HepG2 (cell line): ENCODE results near the gene CBX2. TPM values are rescaled to one million over a fixed set of nuclear protein-coding genes. Genes with fewer than 3 reads are reported as not detected.

ENCODE experiments used
- ARHGAP35 ChIP-seq: sonication (generic); formaldehyde crosslinking; IDR thresholded peaks from 2 replicates; pipeline ENCODE4 v1.9.0; 2022; ENCODE audit warnings: mild to moderate bottlenecking, inconsistent platforms, moderate library complexity, missing genetic modification reagents, borderline replicate concordance
- CBX5 ChIP-seq: sonication (generic); formaldehyde crosslinking; IDR thresholded peaks from 2 replicates; pipeline ENCODE4 v1.4.0; 2020; ENCODE audit warnings: missing genetic modification reagents, borderline replicate concordance
- DNMT1 ChIP-seq: sonication (generic); formaldehyde crosslinking; IDR thresholded peaks from 2 replicates; pipeline ENCODE4 v1.5.1; 2020; ENCODE audit warnings: mild to moderate bottlenecking, missing genetic modification reagents
- GATAD2A ChIP-seq: IDR thresholded peaks from 2 replicates; pipeline ENCODE4 v1.6.1; 2016
- HHEX ChIP-seq: IDR thresholded peaks from 2 replicates; pipeline ENCODE4 v1.6.1; 2016; ENCODE audit warnings: control low read depth
- KDM6A ChIP-seq: IDR thresholded peaks from 2 replicates; pipeline ENCODE4 v1.6.1; 2016; ENCODE audit warnings: low read depth
- MLLT10 ChIP-seq: sonication (generic); formaldehyde crosslinking; IDR thresholded peaks from 2 replicates; pipeline ENCODE4 v1.4.0; 2020; ENCODE audit warnings: missing genetic modification reagents
- NR2F6 ChIP-seq, 2 experiments: IDR thresholded peaks; 2 replicates each; pipeline ENCODE4 v1.6.1; 2016; ENCODE audit warnings: antibody characterized with exemption in 1 of 2, mild to moderate bottlenecking in 1 of 2
- POLR2AphosphoS5 ChIP-seq: IDR thresholded peaks from 2 replicates; pipeline ENCODE4 v1.6.1; 2012; ENCODE audit warnings: low read depth, low read length
- RBM39 ChIP-seq: fragments of 200-400 bp; formaldehyde crosslinking; IDR thresholded peaks from one replicate; pipeline ENCODE4 v1.6.1; 2018; ENCODE audit warnings: antibody characterized with exemption, mild to moderate bottlenecking, low read depth, low read length; ENCODE audit not compliant: poor library complexity, severe bottlenecking
- SAFB2 ChIP-seq: sonication (generic); formaldehyde crosslinking; IDR thresholded peaks from 2 replicates; pipeline ENCODE4 v1.5.1; 2020; ENCODE audit warnings: missing genetic modification reagents, low read depth, mild to moderate bottlenecking, borderline replicate concordance
- SALL1 ChIP-seq: sonication (generic); formaldehyde crosslinking; IDR thresholded peaks from 2 replicates; pipeline ENCODE4 v1.8.0; 2022; ENCODE audit warnings: mild to moderate bottlenecking, missing genetic modification reagents
- SNRNP70 ChIP-seq: fragments of 200-400 bp; formaldehyde crosslinking; IDR thresholded peaks from 2 replicates; pipeline ENCODE4 v1.6.1; 2017; ENCODE audit warnings: mild to moderate bottlenecking, low read depth, low read length, moderate library complexity
- TARDBP ChIP-seq: sonication (generic); formaldehyde crosslinking; IDR thresholded peaks from 2 replicates; pipeline ENCODE4 v1.8.0; 2022; ENCODE audit warnings: mild to moderate bottlenecking, missing genetic modification reagents
- ZNF441 ChIP-seq: sonication (generic); formaldehyde crosslinking; IDR thresholded peaks from 2 replicates; pipeline ENCODE4 v1.7.0; 2021; ENCODE audit warnings: missing genetic modification reagents, borderline replicate concordance
- ZNF550 ChIP-seq: sonication (generic); formaldehyde crosslinking; IDR thresholded peaks from 2 replicates; pipeline ENCODE4 v1.4.0; 2020; ENCODE audit warnings: mild to moderate bottlenecking, missing genetic modification reagents, borderline replicate concordance
- ZNF607 ChIP-seq: sonication (generic); formaldehyde crosslinking; IDR thresholded peaks from 2 replicates; pipeline ENCODE4 v1.5.1; 2020; ENCODE audit warnings: missing genetic modification reagents, mild to moderate bottlenecking, borderline replicate concordance
- ZNF746 ChIP-seq: sonication (generic); formaldehyde crosslinking; IDR thresholded peaks from 2 replicates; pipeline ENCODE4 v1.8.0; 2022; ENCODE audit warnings: mild to moderate bottlenecking, missing genetic modification reagents
- ZSCAN29 ChIP-seq: sonication (generic); formaldehyde crosslinking; conservative IDR thresholded peaks from 2 replicates; pipeline ENCODE4 v1.4.0; 2020; ENCODE audit warnings: mild to moderate bottlenecking, missing genetic modification reagents
- polyA plus RNA-seq, 8 experiments: library from polyadenylated mRNA; depleted of rRNA in 3 of 8; stranded (reverse) in 7 of 8; unstranded in 1 of 8; fragments of >200 nt; fragmentation: Illumina TruSeq in 4 of 8; extraction: Trizol in 4 of 8; gene quantifications; 2 replicates each; pipeline versions ENCODE4 v1.2.1 to v1.2.3, GENCODE V29; 2011 to 2016; ENCODE audit warnings: low read depth in 4 of 8, missing spikeins in 1 of 8, mixed read lengths in 1 of 8; ENCODE audit not compliant: insufficient read depth in 1 of 8
- total RNA-seq, 5 experiments: library from RNA; depleted of rRNA; stranded (reverse); fragments of >200 nt; fragmentation: Illumina TruSeq; extraction: Trizol; gene quantifications; 2 replicates each; pipeline ENCODE4 v1.2.3, GENCODE V29; 2016; ENCODE audit warnings: low read depth in 1 of 5
- TF ChIP-seq, protein P1 (sequence below): sonication (generic); formaldehyde crosslinking; IDR thresholded peaks from 2 replicates; pipeline ENCODE4 v1.8.0; 2022; ENCODE audit warnings: low read depth, missing genetic modification reagents
- TF ChIP-seq, protein P2 (sequence below): sonication (generic); formaldehyde crosslinking; IDR thresholded peaks from 2 replicates; pipeline ENCODE4 v1.5.1; 2020; ENCODE audit warnings: mild to moderate bottlenecking, missing genetic modification reagents
- TF ChIP-seq, protein P3 (sequence below): sonication (generic); formaldehyde crosslinking; IDR thresholded peaks from 2 replicates; pipeline ENCODE4 v1.5.0; 2020; ENCODE audit warnings: mild to moderate bottlenecking, missing genetic modification reagents
- TF ChIP-seq, protein P4 (sequence below): sonication (generic); formaldehyde crosslinking; IDR thresholded peaks from 2 replicates; pipeline ENCODE4 v1.4.0; 2020; ENCODE audit warnings: missing genetic modification reagents

CBX2 gene
- total and polyA plus RNA-seq, 2 of the 13 experiments (the other 11 are each of a cell fraction or from before 2014, with no cell fraction given) = 14.5 to 31.1 TPM

DNA sequence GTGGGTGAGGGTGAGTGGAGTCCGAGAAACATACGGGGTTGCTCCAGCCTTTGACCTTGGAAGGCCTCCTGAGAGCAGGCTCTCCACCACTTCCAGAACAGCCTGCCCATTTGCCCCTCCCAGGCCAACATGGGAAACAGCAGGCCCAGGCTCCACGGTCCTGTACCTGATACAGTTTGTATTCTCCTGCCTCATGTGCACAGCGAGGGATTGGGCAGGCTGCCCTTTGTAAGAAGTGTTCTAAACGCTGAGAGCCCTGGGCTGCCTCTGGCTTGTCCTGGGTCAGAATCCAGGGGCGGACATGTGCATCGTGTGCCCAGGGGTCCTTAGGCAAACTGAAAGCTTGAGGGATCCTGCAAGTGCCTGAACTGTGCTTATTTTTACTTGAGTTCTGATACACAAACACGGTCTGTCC lies 3.4 kb upstream of the CBX2 start (continued):
- 0 out of 2 replicates have a peak, but pooled peaks have one; percentile 68 for TF ChIP-seq ZNF550 (CRISPR knock-in tag)
- peak; percentile 51; the same call in 1 of the 2 replicates for TF ChIP-seq ZNF441
- no peak for TF ChIP-seq HHEX (CRISPR knock-in tag)
- 0 out of 2 replicates have a peak, but pooled peaks have one; percentile 57 for TF ChIP-seq DNMT1 (CRISPR knock-in tag)
- TF ChIP-seq, protein P1, sequence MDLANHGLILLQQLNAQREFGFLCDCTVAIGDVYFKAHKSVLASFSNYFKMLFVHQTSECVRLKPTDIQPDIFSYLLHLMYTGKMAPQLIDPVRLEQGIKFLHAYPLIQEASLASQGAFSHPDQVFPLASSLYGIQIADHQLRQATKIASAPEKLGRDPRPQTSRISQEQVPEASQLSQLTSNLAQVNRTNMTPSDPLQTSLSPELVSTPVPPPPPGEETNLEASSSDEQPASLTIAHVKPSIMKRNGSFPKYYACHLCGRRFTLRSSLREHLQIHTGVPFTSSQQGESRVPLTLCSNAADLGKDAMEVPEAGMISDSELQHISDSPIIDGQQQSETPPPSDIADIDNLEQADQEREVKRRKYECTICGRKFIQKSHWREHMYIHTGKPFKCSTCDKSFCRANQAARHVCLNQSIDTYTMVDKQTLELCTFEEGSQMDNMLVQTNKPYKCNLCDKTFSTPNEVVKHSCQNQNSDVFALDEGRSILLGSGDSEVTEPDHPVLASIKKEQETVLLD (CRISPR knock-in tag) = 0 out of 2 replicates have a peak, but pooled peaks have one; percentile 5
- peak; percentile 20; the same call in 1 of the 2 replicates for TF ChIP-seq GATAD2A (CRISPR knock-in tag)
- peak; percentile 18; the same call in 1 of the 2 replicates for TF ChIP-seq CBX5 (CRISPR knock-in tag)
- 0 out of 2 replicates have a peak, but pooled peaks have one; percentile 32 for TF ChIP-seq ZNF607 (CRISPR knock-in tag)
- no peak for TF ChIP-seq MLLT10
- TF ChIP-seq TARDBP (CRISPR knock-in tag) = no peak
- TF ChIP-seq POLR2AphosphoS5 = no peak
- TF ChIP-seq, protein P2, sequence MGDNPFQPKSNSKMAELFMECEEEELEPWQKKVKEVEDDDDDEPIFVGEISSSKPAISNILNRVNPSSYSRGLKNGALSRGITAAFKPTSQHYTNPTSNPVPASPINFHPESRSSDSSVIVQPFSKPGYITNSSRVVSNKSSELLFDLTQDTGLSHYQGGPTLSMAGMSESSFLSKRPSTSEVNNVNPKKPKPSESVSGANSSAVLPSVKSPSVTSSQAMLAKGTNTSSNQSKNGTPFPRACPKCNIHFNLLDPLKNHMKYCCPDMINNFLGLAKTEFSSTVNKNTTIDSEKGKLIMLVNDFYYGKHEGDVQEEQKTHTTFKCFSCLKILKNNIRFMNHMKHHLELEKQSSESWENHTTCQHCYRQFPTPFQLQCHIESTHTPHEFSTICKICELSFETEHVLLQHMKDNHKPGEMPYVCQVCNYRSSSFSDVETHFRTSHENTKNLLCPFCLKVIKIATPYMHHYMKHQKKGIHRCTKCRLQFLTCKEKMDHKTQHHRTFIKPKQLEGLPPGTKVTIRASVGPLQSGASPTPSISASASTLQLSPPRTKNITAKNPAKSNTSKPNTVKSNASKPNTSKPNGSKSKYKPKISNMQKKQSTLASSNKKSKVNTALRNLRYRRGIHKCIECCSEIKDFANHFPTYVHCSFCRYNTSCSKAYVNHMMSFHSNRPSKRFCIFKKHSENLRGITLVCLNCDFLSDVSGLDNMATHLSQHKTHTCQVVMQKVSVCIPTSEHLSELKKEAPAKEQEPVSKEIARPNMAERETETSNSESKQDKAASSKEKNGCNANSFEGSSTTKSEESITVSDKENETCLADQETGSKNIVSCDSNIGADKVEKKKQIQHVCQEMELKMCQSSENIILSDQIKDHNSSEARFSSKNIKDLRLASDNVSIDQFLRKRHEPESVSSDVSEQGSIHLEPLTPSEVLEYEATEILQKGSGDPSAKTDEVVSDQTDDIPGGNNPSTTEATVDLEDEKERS (CRISPR knock-in tag) = 0 out of 2 replicates have a peak, but pooled peaks have one; percentile 42
- no peak for TF ChIP-seq SAFB2
- peak; percentile 30; the same call in 1 of the 2 replicates for TF ChIP-seq NR2F6 (IDR thresholded peaks at IDR 0.05)
- peak; percentile 26; the same call in 1 of the 2 replicates for TF ChIP-seq NR2F6 (CRISPR knock-in tag; IDR thresholded peaks at IDR 0.05)
- no peak for TF ChIP-seq KDM6A (CRISPR knock-in tag)
- TF ChIP-seq RBM39 = no peak
- TF ChIP-seq ZNF746 (CRISPR knock-in tag) = no peak
- TF ChIP-seq SNRNP70 = no peak
- TF ChIP-seq, protein P3, sequence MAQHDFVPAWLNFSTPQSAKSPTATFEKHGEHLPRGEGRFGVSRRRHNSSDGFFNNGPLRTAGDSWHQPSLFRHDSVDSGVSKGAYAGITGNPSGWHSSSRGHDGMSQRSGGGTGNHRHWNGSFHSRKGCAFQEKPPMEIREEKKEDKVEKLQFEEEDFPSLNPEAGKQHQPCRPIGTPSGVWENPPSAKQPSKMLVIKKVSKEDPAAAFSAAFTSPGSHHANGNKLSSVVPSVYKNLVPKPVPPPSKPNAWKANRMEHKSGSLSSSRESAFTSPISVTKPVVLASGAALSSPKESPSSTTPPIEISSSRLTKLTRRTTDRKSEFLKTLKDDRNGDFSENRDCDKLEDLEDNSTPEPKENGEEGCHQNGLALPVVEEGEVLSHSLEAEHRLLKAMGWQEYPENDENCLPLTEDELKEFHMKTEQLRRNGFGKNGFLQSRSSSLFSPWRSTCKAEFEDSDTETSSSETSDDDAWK = no peak
- TF ChIP-seq ARHGAP35 (CRISPR knock-in tag) = 0 out of 2 replicates have a peak, but pooled peaks have one; percentile 19
- TF ChIP-seq, protein P4, sequence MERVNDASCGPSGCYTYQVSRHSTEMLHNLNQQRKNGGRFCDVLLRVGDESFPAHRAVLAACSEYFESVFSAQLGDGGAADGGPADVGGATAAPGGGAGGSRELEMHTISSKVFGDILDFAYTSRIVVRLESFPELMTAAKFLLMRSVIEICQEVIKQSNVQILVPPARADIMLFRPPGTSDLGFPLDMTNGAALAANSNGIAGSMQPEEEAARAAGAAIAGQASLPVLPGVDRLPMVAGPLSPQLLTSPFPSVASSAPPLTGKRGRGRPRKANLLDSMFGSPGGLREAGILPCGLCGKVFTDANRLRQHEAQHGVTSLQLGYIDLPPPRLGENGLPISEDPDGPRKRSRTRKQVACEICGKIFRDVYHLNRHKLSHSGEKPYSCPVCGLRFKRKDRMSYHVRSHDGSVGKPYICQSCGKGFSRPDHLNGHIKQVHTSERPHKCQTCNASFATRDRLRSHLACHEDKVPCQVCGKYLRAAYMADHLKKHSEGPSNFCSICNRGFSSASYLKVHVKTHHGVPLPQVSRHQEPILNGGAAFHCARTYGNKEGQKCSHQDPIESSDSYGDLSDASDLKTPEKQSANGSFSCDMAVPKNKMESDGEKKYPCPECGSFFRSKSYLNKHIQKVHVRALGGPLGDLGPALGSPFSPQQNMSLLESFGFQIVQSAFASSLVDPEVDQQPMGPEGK (CRISPR knock-in tag) = 0 out of 2 replicates have a peak, but pooled peaks have one; percentile 17
- TF ChIP-seq SALL1 (CRISPR knock-in tag) = no peak; the same call in 1 of the 2 replicates
- no peak for TF ChIP-seq ZSCAN29 (CRISPR knock-in tag)
